HG02571 (cell line): ENCODE results near the gene ACTC1.

Experiments
- ATAC-seq: cut with Tn5 transposase; IDR thresholded peaks from one replicate; pipeline ENCODE4 v1.9.1; 2021; ENCODE audit warnings: mild to moderate bottlenecking, moderate library complexity; ENCODE audit not compliant: unreplicated experiment

The ACTC1 gene

GRCh38 chr15:34759992-34760391, 35.4 kb downstream of the ACTC1 start:
- ATAC-seq = no peak

- no peak for ATAC-seq
Measured at GRCh38 chr15:34759347-34759746, 36.0 kb downstream of the ACTC1 start.

DNA sequence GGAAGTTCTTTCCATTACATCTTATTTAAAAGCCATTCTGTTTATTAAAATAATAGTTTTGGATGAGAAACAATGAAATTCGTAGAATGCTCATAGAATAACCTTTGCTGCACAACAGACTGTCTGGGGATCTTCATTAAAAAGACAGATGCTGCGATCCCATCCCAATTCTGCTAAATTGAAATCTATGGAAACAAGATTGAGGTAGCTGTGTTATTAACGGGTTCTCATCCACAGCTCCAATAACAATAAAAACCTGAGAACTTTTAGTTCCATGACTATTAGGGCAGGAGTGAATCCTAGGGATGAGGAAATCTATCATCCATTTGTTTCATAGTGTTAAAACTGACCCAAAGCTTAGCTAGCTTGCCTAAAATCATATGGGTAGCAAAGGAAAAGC, 38.1 kb downstream of the ACTC1 start:
- ATAC-seq = no peak

GRCh38 chr15:34755419-34755773, 40.0 kb downstream of the ACTC1 start:
- no peak for ATAC-seq

DNA sequence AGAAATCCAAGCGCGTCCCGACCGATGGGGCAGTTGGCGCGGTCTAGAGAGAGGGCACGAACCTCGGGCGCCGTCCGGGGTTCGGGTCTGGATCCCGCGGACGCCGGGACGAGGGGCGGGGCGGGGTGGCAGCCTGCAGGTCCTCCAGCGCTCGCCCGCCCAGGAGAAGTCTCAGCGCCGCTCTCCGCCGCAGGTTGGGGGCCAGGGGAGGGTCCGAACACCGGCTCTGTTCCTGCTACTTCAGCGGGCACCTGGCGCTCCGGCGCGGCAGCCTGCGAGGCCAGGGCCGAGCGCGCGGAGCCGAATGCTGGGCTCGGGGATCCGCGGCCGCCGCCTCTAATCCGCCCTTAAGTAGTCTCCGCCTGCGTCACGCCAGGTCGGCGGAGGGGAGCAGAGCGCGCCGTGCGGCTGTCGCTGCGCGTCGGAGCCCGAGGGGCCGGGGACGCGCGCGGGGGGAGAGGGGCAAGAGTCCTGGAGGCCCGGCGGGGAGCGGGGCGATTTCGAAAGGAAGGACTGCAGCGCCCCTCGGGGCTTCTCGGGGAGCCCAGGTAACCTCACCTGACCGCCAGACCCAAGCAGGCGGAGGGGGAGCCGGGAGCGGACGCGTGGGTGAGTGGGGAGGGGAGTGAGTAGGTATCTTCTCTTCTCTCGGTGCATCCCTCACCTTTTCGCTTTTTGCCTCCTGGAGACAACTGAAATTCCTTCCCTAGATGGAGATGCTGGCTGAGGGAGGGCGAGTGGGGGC, 40.5 kb downstream of the ACTC1 start, which contains the start of gene GJD2:
TSS of gene GJD2 (minus strand) at position 325 of the 745 bp plus-strand sequence. CDS start 510 bp downstream, outside the sequence.
- no peak for ATAC-seq

DNA sequence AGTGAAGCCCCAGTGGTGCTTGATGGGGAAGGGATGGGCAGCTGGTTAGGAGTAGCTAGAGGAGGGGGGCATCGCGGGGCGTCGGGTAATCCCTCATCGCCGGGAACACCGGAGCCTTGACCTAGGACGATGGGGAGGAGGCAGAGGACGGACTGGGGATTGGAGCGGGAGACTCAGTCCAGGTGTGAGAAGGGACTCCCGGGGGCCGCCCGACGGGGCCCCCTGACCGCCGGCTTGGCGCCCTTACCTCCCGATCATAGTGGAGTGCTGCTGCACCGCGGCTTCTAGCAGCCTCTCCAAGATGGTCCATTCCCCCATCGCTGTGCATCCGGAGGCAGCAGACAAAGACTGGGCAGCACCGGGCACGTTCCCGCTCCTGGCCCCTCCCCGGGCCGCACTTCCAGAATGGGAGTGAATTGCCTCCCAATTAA, 41.2 kb downstream of the ACTC1 start:
- ATAC-seq = no peak

GRCh38 chr15:34753236-34753894, 42.0 kb downstream of the ACTC1 start:
- no peak for ATAC-seq

DNA sequence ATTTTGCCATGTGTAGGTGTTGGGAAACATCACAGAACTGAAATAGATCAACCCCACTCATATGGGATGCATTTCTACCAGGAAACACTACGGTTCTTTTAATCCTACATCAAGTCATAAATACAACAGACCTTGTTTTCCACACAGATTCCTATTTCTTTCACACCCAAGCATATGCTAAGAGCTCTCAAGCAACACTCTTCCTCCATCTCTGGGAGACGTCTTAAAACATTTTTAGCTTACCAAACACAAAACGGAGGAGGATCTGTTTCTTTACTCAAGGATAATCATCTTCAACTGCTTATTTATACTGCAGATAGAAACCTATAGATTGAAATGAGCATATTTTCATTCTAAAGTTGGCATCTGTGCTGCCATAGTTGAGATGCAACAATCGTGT, 45.7 kb downstream of the ACTC1 start:
- no peak for ATAC-seq
